Stimulated activated CD4-positive, alpha-beta T cell treated with anti-CD3 and anti-CD28 coated beads, Interleukin-12 subunit alpha, Interleukin-12 subunit beta, amount 100 ng/mL, for 48 hours (primary cell): ENCODE results near the gene SLC2A13.
"Not testable (repeated sequence)": the region's sequence is repeated elsewhere in the genome, so short reads cannot be mapped to it uniquely, and the experiment has no call there.

Source experiments
- DNase-seq, 3 donors: peaks; one replicate each; pipeline ENCODE4 v3.0.0-alpha.2; 2020; ENCODE audit warnings: low read depth in 2 of 3, low spot score in 1 of 3

Gene SLC2A13

DNA sequence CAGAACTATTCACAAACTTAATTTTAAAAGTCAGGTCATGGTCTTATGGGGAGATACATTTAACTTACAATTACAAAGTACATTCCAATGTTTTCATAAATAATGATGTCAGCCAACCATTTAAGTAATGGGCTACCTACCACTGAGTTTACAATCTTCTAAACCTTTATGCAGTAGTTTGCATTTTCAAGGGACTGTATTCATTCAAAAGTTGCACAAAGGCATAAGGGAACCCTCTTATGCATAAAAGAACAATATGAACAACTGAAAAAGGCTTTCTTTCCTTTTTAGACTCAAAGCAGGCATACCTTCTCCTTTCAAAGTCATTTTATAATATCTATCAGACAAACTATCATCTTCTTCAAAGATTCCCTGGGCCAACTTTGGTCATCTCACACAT is 230.2 kb downstream of the SLC2A13 start:
- no peak for DNase-seq

DNA sequence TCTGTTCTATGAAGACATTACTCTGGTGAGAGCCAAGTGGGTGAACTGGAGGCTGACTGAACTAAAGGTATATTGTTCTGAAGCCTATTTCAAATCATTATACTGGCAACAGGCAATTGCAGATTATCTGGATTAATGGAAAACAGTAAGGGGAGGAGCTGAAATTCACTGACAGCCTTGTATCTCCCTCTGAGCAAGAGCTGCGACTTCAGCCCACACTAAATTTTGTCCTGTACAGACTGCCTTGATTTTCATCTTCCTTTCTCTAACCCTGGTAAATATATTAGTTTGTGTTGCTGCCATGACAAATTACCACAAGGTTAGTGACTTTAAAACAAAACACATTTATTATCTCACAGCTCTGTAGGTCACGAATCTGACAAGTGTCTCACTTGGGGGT is 231.1 kb downstream of the SLC2A13 start:
- DNase-seq, result no peak

DNA sequence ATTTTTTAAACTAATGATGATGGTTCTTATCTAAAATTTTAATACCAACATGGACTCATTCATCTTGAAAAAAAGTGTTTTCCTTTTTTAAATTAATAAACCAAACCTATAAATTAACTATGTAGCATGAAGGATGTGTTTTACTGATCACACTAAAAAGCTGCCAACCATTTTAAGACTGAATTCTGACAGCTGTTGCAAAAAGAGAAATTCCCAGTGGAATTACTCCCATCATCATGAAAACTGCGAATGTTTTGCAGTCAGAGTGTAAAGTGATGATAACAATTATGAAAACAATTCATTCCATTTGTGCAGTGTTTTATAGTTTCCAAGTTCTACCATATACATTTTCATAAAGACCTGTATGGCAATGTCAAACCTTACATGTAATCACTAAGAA is 232.8 kb downstream of the SLC2A13 start:
- DNase-seq, result no peak

DNA sequence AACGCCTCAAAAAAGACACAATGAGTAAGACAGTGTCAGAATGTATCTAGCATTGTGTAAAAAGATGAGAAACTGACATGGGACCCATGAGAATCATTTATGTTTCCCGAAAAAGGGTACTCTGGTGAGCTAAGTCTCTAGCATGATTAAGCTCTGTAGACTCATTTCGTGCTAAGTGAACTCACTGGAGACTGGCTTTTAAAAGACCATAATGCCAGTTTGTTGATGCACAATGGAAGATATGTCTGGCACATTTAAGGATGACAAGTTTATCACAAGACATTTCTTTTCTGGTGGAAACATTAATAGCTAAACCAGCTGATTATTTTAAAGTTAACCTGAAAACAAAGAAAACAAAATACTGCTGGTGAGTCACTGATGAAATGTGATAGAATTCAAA is 233.5 kb downstream of the SLC2A13 start:
- no peak for DNase-seq

DNA sequence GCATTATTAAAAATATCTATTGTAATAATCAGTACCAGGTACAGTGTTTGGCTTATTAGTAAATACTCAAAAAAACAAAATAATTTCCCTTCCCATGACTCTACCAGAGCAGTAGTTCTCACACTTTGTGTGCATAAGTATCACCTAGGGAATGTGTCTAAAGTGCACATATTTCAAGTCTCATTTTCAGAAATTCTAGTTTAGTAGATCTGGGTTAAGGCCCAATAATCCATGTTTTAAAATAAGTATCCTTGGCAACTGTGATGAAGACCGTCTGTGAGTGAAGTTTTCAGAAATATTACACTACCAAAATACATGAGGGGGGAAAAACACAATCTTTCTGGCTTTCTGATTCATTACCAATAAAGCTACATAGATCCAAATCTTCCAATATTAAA is 237.6 kb downstream of the SLC2A13 start:
- no peak for DNase-seq

DNA sequence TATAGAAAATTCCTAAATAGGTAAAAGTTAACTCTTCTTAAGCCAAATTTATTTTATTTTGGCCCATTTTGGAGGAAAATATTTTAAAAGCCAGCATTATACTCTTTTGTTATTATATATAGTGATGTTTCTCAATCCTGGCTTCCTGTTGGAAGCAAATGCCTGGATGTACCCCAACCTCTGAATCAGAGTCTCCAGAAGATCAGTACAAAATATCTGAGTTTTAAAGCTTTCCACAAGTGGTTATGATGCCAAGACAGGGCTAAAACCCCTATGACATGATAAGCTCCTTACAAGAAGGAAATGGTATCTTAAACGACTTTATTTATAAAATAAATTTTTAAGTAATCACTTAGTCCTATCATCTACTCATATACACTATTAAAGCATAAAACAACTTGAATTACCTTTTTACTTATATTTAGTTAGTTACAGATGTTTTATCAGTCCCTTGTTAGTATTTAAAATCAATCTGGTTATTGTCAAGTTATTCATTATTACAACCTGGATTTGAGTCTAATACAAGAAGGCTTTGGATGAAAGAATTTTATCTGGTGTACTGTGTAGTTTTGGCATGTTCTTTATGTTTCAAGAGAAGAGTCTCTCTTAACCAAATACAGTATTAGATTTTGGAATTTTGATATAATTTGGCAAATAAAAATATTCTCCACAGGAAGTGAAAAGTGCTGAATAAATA is 238.1 kb downstream of the SLC2A13 start:
- DNase-seq, result no peak

DNA sequence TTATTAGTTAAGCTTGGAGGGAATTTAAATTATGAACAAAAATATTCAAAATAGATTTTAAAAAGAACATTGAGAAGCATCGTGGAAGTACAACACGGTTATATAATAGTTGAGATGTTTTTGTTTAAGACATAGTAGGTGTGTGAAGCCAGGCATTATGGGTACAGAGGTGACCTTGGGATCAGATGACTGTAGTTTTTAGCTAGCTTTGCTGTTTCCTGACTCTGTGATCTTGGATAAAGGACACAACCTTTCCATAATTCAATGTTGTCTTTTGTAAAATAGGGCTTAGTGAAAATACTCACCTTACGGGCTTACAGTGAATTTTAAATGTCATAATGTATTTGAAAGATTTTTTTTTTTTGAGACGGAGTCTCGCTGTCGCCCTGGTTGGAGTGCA is 239.7 kb downstream of the SLC2A13 start:
- DNase-seq, result no peak

DNA sequence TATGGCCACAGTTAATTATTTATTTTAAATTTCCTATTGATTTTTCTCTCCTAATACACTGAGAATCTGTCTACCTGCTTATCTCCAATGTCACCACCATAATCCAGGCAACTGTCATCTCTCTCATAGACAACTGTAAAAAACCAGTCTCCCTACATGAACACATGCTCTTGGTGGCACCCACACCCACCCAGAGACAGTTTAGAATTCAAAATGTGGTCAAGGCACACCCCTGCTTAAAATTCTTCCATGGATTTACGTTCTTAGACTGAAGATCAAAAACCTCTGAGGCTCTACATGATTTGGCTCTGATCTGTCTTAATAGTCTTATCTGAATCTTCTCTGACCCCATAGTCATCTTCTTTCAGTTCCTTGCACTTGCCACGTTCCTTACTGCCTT is 245.2 kb downstream of the SLC2A13 start:
- DNase-seq, result no peak

DNA sequence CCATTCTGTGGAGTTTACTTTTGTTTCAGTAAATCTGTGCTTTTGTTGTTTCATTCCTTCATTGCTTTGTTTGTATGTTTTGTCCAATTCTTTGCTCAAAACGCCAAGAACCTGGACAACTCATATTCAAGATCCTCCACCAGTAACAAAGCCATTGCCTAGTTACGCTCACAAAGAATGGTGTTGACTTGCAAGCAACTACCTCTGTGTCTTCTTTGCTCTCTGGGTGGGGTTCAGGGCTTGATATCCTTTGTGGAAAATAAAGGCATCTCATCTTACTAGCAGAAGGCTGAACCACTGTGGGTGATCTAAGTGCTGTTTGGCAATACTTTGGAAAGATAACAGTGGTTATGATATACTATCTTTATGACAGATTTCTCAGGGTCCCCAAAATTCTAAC is 252.9 kb downstream of the SLC2A13 start:
- no peak for DNase-seq

DNA sequence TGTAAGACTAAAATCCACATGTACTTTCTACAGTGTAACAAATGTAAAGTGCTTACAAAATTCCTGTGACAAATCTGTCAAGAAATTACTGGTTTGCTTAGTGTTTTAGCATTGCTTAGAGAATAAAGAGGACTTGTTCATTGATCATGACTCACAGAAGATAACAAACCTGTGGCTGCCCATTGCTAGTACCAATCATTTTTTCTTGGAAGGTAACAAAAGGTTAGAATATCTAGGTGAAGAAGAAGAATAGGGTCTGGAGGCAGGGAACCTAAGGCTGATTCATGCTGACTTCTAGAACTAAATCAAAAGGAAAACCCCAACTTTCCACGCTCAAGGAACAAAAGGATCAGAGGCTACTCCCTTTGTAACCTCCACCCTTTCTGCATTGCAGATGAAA is 253.5 kb downstream of the SLC2A13 start:
- DNase-seq, result no peak

DNA sequence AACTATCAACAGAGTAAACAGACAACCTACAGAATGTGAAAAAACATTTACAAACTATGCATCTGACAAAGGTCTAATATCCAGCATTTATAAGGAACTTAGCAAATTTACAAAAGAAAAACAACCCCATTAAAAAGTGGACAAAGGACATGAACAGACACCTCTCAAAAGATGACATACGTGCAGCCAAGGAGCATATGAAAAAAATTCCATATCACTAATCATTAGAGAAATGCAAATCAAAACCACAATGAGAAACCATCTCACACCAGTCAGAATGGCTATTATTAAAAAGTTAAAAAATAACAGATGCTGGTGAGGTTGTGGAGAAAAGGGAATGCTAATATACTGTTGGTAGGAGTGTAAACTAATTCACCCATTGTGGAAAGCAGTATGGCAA is 257.7 kb downstream of the SLC2A13 start:
- DNase-seq, result not testable (repeated sequence)

DNA sequence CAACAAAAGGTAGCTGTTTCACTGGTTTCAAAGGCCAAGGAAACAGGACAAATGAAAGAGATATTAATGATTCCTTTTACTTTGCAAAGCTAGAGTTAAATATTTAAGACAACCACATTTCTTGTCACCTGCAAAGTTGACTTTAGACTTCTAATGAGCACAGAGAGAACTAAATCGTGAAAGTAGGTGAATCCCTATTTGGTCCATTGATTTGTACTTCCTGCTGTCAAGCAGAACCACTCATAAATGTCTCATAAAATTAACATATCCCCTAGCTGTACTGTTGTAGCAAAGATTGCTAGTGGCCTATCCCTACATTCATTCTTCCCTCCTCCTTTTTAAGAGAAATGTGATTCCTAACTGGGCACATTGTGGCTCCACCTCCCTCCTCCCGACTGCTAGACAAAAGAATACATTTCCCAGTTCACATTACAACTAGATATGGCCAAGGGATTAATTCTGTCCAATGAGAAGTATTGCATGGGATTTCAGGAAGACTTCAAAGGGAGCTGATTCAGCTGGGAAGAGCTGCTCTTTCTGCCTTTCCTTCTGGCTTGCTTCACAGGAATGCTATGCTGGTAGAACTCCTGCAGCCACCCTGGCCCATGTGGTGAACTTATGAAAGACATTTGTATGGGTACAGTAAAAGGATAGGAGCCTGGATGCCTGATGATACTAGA is 258.8 kb downstream of the SLC2A13 start:
- no peak for DNase-seq

DNA sequence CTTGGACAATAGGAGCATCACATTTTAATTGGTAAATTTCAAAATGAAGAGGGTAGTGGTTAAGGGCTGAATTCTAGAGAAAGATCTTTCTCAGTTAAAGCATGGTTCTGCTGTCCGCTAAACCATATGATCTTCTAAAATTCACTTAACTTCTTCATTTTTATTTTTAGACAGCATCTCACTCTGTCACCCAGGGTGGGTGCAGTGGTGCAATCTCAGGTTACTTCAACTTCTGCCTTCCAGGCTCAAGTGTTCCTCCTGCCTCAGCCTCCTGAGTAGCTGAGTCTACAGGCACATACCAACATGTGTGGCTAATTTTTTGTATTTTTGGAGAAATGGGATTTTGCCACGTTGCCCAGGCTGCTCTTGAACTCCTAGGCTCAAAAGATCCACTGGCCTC is 259.6 kb downstream of the SLC2A13 start:
- no peak for DNase-seq

DNA sequence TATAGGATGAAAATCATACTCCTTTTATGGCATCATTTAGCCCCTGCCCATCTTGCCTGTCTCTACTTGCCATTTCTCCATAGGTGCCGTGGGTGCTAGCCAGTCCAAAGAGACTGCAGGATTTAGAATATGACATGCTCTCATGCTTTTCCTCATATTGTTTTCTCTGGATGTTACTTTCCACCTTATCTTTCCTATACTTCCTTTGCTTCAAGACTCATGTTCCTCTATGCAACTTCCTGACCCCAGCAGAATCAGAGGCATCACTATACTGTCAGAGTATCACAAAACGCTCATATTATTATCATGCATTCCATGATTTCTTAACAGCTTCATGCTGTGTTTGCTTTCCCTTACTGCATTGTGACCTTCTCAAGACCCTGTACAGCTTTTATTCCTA is 265.5 kb downstream of the SLC2A13 start:
- no peak for DNase-seq

DNA sequence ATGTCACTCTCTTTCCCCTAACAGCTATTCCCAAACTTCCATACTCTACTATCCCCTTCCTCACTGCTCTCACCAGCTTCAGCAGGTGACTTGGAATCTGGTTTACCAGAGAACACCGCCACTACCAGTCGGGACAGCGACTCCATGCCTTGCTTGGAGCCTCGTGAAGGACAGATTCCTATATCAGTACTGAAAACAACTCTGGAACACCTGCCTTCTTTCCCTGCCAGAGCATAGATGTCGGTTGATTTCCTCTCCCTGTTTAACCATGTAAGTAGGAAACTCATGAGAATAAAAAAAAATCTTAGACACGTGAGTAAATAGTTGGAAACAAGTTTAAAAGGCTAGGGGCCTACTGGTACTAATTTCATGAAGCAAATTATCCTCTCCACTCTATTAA is 266.8 kb downstream of the SLC2A13 start:
- no peak for DNase-seq

DNA sequence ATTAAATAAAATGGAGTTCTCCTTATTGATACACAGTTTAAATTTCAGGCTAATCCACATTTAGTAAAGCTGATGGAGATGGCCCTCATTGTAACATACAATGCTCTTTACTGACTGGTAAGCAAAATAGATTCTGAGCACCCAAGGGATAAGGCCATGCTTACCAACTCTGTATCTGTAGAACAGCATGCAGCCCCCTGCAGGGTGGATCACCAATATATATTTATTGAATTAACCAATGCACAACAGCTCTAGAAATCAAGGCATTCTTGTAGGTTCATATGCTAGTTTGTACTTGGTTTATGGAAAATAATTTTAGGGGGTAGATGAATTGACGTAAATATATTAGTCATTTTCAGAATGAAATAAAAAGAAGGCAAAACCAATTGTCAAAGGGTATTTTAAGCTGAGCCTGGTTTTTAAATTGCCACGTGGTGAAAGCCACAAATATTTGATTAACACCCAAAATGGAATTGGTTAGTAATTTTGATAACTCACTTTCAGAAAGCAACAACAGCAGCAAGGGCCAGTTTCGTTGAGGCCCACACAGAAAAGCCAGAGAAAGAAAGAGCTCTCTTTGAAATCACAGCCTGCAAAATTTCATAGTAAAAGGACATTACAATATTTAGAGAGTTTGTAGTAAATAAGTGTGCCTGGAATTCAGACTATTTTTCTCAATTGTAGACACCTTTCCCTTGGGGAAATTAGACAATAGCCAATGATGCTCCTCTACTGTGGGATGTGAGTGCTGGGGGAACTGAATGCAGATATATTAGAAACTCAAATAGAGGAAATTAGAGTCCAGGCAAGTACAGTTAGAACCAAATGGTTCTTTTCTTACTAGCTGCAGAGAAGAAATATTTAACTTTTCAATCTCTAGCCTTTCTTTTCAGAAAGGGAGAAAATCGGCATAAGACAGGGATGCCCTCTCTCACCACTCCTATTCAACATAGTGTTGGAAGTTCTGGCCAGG is 270.1 kb downstream of the SLC2A13 start:
- no peak for DNase-seq

DNA sequence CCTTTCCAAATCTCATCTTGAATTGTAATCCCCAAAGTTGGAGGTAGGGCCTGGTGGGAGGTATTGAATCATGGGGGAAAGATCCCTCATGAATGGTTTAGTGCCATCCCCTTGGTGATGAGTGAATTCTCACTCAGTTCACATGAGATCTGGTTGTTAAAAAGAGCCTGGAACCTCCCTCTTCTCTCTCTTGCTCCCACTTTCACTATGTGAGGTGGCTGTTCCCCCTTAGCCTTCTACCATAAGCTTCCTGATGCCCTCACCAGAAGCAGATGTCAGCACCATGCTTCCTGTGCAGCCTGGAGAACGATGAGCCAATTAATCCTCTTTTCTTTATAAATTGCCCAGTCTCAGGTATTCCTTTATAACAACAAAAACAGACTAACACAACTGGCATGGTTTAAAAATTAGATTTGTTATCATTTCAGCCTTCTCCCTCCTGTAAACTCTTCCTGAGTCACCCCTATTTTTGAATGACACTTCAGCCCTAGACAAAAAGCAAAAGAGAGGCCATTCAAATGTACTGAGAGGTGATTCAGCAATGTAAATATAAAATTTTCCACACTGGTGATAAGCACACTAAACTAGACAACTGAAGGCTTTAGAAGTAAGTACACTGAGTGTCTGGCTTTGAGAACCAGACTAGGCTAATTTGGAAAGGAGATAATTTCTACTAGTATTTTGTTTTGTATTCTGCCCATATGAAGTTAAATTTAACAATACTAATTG is 274.1 kb downstream of the SLC2A13 start:
- no peak for DNase-seq

DNA sequence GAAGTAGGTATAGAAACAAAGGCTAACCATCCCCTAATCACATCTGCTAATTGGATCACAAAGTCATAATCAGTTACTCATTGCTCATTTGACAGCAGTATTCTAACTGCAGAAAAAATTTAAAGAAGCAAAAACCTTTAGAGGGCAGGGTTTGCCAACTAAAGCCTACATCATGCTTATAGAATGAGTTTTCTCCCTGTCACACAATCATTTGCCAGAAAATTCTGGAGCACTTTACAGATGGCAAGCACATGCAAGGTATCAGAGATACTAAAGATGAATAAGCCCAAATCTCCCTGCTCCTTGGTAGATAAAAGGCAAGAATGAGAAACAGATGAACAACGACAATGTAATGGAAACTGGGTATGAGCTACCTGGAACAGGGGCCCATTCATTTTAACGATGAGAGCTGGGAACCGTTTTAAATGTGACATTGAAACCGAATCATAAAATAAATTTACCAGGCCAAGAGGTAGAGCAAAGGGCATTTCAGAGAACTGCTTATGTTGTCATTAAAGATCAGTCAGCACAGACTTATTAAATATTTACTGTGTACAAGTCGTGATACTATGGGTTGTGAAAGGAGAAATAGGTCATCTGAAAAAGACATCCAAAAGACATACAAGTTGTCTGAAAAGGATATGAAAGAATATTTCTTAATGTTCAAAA is 274.9 kb downstream of the SLC2A13 start:
- DNase-seq, result no peak

DNA sequence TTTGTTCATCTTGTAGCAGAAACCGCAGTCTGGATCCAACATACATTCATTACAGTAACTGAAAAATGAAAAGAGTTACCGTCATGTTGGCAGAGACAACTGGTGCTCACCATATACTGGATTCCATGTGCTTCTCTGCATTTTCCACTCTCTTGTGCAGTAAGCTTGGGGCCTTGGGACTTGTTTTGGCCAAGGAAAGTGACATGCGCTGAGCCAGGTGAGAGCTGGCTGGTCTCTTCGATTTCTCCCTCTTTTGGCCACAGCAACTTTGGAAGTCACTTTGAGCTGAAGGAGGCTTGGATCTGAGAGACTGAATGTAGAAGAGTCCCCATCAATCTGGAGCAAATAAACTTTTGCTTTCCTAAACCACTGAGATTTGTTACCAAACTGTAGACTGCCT is 275.7 kb downstream of the SLC2A13 start:
- DNase-seq, result no peak

DNA sequence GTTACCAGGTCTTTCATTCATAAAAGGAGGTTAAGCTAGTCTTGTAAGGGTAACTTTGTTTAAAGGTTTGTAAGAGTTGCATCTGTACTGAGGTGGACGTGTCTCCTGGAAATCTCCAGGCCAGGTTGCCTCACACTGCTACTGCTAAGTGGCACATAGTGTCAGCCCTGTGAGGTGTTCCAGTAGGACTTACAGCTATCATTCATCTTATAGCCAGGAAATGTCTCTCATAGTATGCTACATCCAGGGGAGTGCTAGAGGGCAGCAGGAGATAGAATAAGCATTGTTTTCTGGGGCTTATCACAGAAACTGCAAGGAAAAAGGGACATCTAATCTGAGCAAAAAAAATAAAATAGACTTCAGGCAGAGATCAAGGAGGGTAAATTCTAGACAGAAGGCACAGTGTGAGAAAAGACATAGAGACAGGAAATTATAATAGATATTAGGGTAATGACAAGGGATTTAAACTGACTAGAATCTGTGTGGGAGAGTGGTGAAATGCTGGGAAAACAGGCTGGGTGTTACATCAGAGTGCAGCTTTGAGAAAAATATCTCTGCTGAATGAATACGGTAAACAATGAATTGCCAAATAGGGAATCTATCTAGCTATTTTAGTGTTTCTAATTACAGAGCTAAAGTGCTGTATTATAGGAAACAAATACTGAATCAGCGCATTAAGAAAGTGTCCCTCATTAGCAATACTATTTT is 281.2 kb downstream of the SLC2A13 start:
- no peak for DNase-seq
